Liver (tissue), 9 donors: ENCODE data around the gene CYB5D1. TPM values are rescaled to one million over a fixed set of nuclear protein-coding genes. Genes with fewer than 3 reads are reported as not detected.

Experiments used
- DNase-seq: peaks from one replicate; pipeline ENCODE4 v3.0.0-alpha.2; 2017; ENCODE audit warnings: low spot score
- H3K27ac ChIP-seq, 2 donors: one replicate each; pipeline ENCODE4 v1.7.0; 2013; ENCODE audit warnings: inconsistent platforms in 2 of 2, low read length in 2 of 2, control low read depth in 1 of 2, low read depth in 1 of 2, mild to moderate bottlenecking in 1 of 2
- H3K27me3 ChIP-seq, 4 donors: one replicate each; pipeline versions ENCODE4 v1.6.1 to v1.7.0; 2013; ENCODE audit warnings: low read length in 3 of 4, inconsistent platforms in 1 of 4, mild to moderate bottlenecking in 1 of 4, moderate library complexity in 1 of 4; ENCODE audit not compliant: control insufficient read depth in 4 of 4, insufficient read depth in 4 of 4
- H3K36me3 ChIP-seq, 4 donors: one replicate each; pipeline versions ENCODE4 v1.6.1 to v1.7.0; 2013; ENCODE audit warnings: low read length in 3 of 4, mild to moderate bottlenecking in 3 of 4, low read depth in 1 of 4, moderate library complexity in 1 of 4; ENCODE audit not compliant: control insufficient read depth in 4 of 4, insufficient read depth in 3 of 4
- H3K4me1 ChIP-seq, 4 donors: one replicate each; pipeline versions ENCODE4 v1.6.1 to v1.7.0; 2013; ENCODE audit warnings: low read length in 3 of 4, mild to moderate bottlenecking in 3 of 4, moderate library complexity in 1 of 4; ENCODE audit not compliant: control insufficient read depth in 4 of 4, insufficient read depth in 4 of 4
- H3K4me3 ChIP-seq, 3 donors: one replicate each; pipeline versions ENCODE4 v1.6.1 to v1.7.0; 2013; ENCODE audit warnings: low read length in 3 of 3, control low read depth in 1 of 3, low read depth in 1 of 3, mild to moderate bottlenecking in 1 of 3
- H3K9ac ChIP-seq, 2 donors: one replicate each; pipeline ENCODE4 v1.7.0; 2013; ENCODE audit warnings: low read length in 2 of 2, mild to moderate bottlenecking in 2 of 2, moderate library complexity in 2 of 2, control low read depth in 1 of 2, low read depth in 1 of 2
- H3K9me3 ChIP-seq, 4 donors: one replicate each; pipeline versions ENCODE4 v1.6.1 to v1.7.0; 2013; ENCODE audit warnings: low read length in 3 of 4; ENCODE audit not compliant: control insufficient read depth in 4 of 4
- ATF3 ChIP-seq: IDR thresholded peaks from 2 replicates; pipeline ENCODE4 v1.6.1; 2016; ENCODE audit warnings: antibody characterized with exemption
- CTCF ChIP-seq: fragments of 150-350 bp; IDR thresholded peaks from 2 replicates; pipeline ENCODE4 v1.5.1; 2017; ENCODE audit warnings: improper control_type of control experiment, low read depth, low read length; ENCODE audit not compliant: missing input control
- EGR1 ChIP-seq, 2 donors: IDR thresholded peaks; 2 replicates each; pipeline ENCODE4 v1.6.1; 2016 to 2018; ENCODE audit warnings: antibody characterized with exemption in 2 of 2, low read depth in 2 of 2
- FOXA1 ChIP-seq: IDR thresholded peaks from 2 replicates; pipeline ENCODE4 v1.6.1; 2016; ENCODE audit warnings: antibody characterized with exemption
- FOXA2 ChIP-seq: IDR thresholded peaks from 2 replicates; pipeline ENCODE4 v1.6.1; 2016; ENCODE audit warnings: antibody characterized with exemption
- HNF4A ChIP-seq, 2 donors: conservative IDR thresholded peaks; 2 replicates each; pipeline ENCODE4 v1.6.1; 2016; ENCODE audit warnings: antibody characterized with exemption in 2 of 2, mild to moderate bottlenecking in 2 of 2
- JUND ChIP-seq, 2 donors: IDR thresholded peaks; 2 replicates each; pipeline ENCODE4 v1.6.1; 2016; ENCODE audit warnings: antibody characterized with exemption in 2 of 2
- NR2F2 ChIP-seq: IDR thresholded peaks from 2 replicates; pipeline ENCODE4 v1.6.1; 2016; ENCODE audit warnings: antibody characterized with exemption
- RAD21 ChIP-seq, 2 donors: IDR thresholded peaks; 2 replicates each; pipeline ENCODE4 v1.6.1; 2016; ENCODE audit warnings: antibody characterized with exemption in 2 of 2, mild to moderate bottlenecking in 2 of 2
- REST ChIP-seq: IDR thresholded peaks from 2 replicates; pipeline ENCODE4 v1.6.1; 2016; ENCODE audit warnings: antibody characterized with exemption, mild to moderate bottlenecking
- RXRA ChIP-seq, 2 donors: IDR thresholded peaks; 2 replicates each; pipeline ENCODE4 v1.6.1; 2017 to 2018; ENCODE audit warnings: antibody characterized with exemption in 2 of 2, mild to moderate bottlenecking in 1 of 2
- SP1 ChIP-seq: IDR thresholded peaks from 2 replicates; pipeline ENCODE4 v1.6.1; 2018; ENCODE audit warnings: antibody characterized with exemption, mild to moderate bottlenecking
- TAF1 ChIP-seq: conservative IDR thresholded peaks from 2 replicates; pipeline ENCODE4 v1.6.1; 2016; ENCODE audit warnings: antibody characterized with exemption, mild to moderate bottlenecking
- YY1 ChIP-seq: IDR thresholded peaks from 2 replicates; pipeline ENCODE4 v1.6.1; 2016; ENCODE audit warnings: antibody characterized with exemption, mild to moderate bottlenecking
- ZBTB33 ChIP-seq: IDR thresholded peaks from 2 replicates; pipeline ENCODE4 v1.6.1; 2016; ENCODE audit warnings: antibody characterized with exemption
- WGBS: extraction: QIAGEN DNeasy Blood & Tissue Kit; methylation state at CpG from one replicate; pipeline ENCODE4 v1.1.7; 2013; 5-methylcytosine and 5-hydroxymethylcytosine counted together
- polyA plus RNA-seq, 2 donors: library from polyadenylated mRNA; stranded (reverse) in 1 of 2; unstranded in 1 of 2; fragments of 200-250 nt in 1 of 2; fragments of >200 nt in 1 of 2; fragmentation: Nextera tagmentation in 1 of 2; extraction: Ambion mirVana in 1 of 2; gene quantifications; one replicate each; pipeline versions ENCODE4 v1.2.1 to v1.2.3, GENCODE V29; 2013 to 2015
- total RNA-seq, 2 donors: library from RNA; depleted of rRNA; stranded (reverse); fragments of >200 nt; gene quantifications; one replicate each; pipeline ENCODE4 v1.2.3, GENCODE V29; 2014
- donor health status: healthy.
- donor health status: healthy.
- donor health status: healthy.
- donor health status: healthy.
- donor health status: healthy.

CYB5D1 gene
- total and polyA plus RNA-seq, 4 donors = 2.5 to 12.0 (median 6.6) TPM

DNA sequence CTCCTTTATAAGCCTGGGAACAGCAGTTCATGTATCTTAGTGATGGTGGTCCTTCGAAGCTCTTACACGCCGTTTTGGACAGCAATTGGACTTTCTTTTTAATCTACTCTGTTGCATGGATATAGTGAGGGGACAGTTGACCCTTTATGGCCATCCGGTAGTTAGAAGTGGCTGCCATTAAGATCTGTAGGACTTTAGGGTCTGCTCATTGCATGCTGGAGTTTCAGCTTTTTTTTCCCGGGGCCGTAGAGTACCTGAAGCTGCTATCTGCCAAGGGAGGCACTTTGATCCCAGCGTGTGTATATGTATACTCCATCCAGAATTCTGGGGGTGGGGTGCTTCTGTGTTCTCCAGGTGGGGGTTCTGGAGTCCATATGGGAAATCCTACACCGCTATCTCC, 1.2 kb downstream of the CYB5D1 start:
- TF ChIP-seq ATF3 (no peak), EGR1 (IDR thresholded peaks at IDR 0.05; ENCODE audit: low read depth in 2 of 2) (no peak), RXRA (IDR thresholded peaks at IDR 0.05) (no peak), FOXA1 (no peak), CTCF (no peak), REST (no peak), TAF1 (no peak), YY1 (no peak)
- peak overlapping the region in 2 of 3 donors; percentile 66 to 93 for H3K4me3 ChIP-seq
- DNase-seq = no peak
- peak overlapping the region in 1 of 2 donors; percentile 81 for H3K9ac ChIP-seq
- peaks cover 0 to 2% (median 0%) of the 10 kb centered on the region in 4 donors for H3K36me3 ChIP-seq
- no peaks in the 10 kb centered on the region for H3K9me3 ChIP-seq
- peaks cover 5 to 48% (median 38%) of the 10 kb centered on the region in 4 donors for H3K4me1 ChIP-seq
- H3K27me3 ChIP-seq = no peaks in the 10 kb centered on the region
- H3K27ac ChIP-seq = no peak overlapping the region
- WGBS = 89% methylated on average over 8 of the region's 8 CpGs

DNA sequence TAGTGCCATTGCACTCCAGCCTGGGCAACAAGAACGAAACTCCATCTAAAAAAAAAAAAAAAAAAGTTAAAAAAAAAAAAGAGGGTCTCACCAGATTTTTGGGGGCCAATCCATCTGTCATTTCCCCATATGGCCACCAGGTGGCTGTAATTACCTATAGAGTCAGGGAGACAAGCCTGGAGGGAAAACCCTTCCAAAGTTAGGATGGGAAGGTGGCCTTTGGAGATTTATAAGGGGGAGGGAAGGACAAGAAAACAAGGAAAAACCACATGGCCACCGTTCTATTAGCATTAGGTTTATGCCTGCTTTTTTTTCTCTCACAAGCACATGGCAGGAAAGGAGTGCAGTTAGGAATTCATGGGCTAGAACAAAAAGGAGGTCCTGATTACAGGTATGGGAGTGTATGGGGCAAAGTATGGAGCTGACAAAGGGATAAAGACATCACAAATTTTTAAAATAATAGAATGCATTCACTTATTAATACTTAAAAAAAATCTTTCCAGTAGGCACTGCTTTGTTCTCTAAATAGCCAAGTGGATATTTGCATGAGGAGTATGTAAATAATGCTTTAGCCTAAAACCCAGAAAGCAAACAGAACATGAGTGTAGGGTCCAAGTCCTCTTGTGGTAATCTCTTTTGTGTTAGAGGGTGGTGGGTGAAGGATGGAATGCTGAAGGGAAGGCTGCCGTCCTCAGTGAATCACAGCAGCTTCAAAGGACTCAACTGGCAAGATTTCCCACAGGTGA, 5.1 kb downstream of the CYB5D1 start:
- WGBS = 22% methylated on average over 3 of the region's 3 CpGs
- no peak for DNase-seq

More for the DNA sequence above, 5.1 kb downstream of the CYB5D1 start:
- H3K9ac ChIP-seq = no peak overlapping the region
- no peaks in the 10 kb centered on the region for H3K27me3 ChIP-seq
- peaks cover 0 to 28% (median 19%) of the 10 kb centered on the region in 4 donors for H3K4me1 ChIP-seq
- H3K27ac ChIP-seq = no peak overlapping the region
- TF ChIP-seq JUND (IDR thresholded peaks at IDR 0.05) (no peak), ZBTB33 (no peak), NR2F2 (no peak), HNF4A (conservative IDR thresholded peaks at IDR 0.05) (peak in 1 of 2 donors; percentile 26), SP1 (no peak), FOXA2 (no peak), EGR1 (IDR thresholded peaks at IDR 0.05; ENCODE audit: low read depth in 2 of 2) (no peak), FOXA1 (no peak), RAD21 (IDR thresholded peaks at IDR 0.05) (peak; percentile 90), TAF1 (no peak), CTCF (peak; percentile 84)
- no peaks in the 10 kb centered on the region for H3K9me3 ChIP-seq
- no peak overlapping the region for H3K4me3 ChIP-seq
- H3K36me3 ChIP-seq = peaks cover 0 to 2% (median 0%) of the 10 kb centered on the region in 4 donors
